ES-I3 (cell line): ENCODE results near the gene IBTK.
"Not testable (repeated sequence)": the region's sequence is repeated elsewhere in the genome, so short reads cannot be mapped to it uniquely, and the experiment has no call there.

Experiments
- H3K36me3 ChIP-seq: 2 replicates; pipeline ENCODE4 v1.6.1; 2013; ENCODE audit warnings: mild to moderate bottlenecking, low read length, control low read depth, moderate library complexity; ENCODE audit not compliant: insufficient read depth
- H3K4me1 ChIP-seq: 2 replicates; pipeline ENCODE4 v1.6.1; 2013; ENCODE audit warnings: mild to moderate bottlenecking, control low read depth, low read length; ENCODE audit not compliant: insufficient read depth
- H3K9ac ChIP-seq: 2 replicates; pipeline ENCODE4 v1.6.1; 2013; ENCODE audit warnings: low read depth, mild to moderate bottlenecking, low read length, moderate library complexity
- H3K9me3 ChIP-seq: 2 replicates; pipeline ENCODE4 v1.6.1; 2013; ENCODE audit warnings: mild to moderate bottlenecking, low read length, moderate library complexity; ENCODE audit not compliant: control insufficient read depth, insufficient read depth

IBTK gene

GRCh38 chr6:82247505-82248272, at the start of gene IBTK:
TSS of gene IBTK (minus strand) at chr6:82247744. CDS start at chr6:82240486, 7,258 bp downstream.
- H3K4me1 ChIP-seq, result peaks cover 3% of the 10 kb centered on the region; the same call in 1 of the 2 replicates
- no peaks in the 10 kb centered on the region; the same call in 1 of the 2 replicates for H3K36me3 ChIP-seq
- H3K9ac ChIP-seq, result peak within 1 kb of the TSS; percentile 86
- H3K9me3 ChIP-seq, result no peaks in the 10 kb centered on the region; the same call in 1 of the 2 replicates

- Histone ChIP-seq H3K4me1 (no peaks in the 10 kb centered on the region; the same call in 1 of the 2 replicates), H3K9me3 (no peaks in the 10 kb centered on the region), H3K9ac (no peak overlapping the region), H3K36me3 (no peaks in the 10 kb centered on the region)
Observed at GRCh38 chr6:82283771-82284410, 36.3 kb upstream of the IBTK start.

- H3K36me3 ChIP-seq, H3K4me1 ChIP-seq, H3K9ac ChIP-seq: not testable (repeated sequence)
Observed at GRCh38 chr6:82281550-82281949, 34.0 kb upstream of the IBTK start.

GRCh38 chr6:82277686-82278085, 30.1 kb upstream of the IBTK start:
- Histone ChIP-seq H3K9me3 (no peaks in the 10 kb centered on the region), H3K4me1 (no peaks in the 10 kb centered on the region), H3K9ac (no peak overlapping the region), H3K36me3 (no peaks in the 10 kb centered on the region)

More at GRCh38 chr6:82281550-82281949, 34.0 kb upstream of the IBTK start:
- not testable (repeated sequence) for H3K9me3 ChIP-seq

- no peaks in the 10 kb centered on the region for H3K9me3 ChIP-seq
- no peak overlapping the region for H3K9ac ChIP-seq
- no peaks in the 10 kb centered on the region for H3K36me3 ChIP-seq
- H3K4me1 ChIP-seq, result peaks cover 5% of the 10 kb centered on the region; the same call in 1 of the 2 replicates
Observed at GRCh38 chr6:82275686-82276085, 28.1 kb upstream of the IBTK start.

GRCh38 chr6:82273295-82273694, 25.8 kb upstream of the IBTK start:
- no peaks in the 10 kb centered on the region for H3K36me3 ChIP-seq
- no peaks in the 10 kb centered on the region for H3K9me3 ChIP-seq
- H3K4me1 ChIP-seq, result peaks cover 15% of the 10 kb centered on the region; the same call in 1 of the 2 replicates

GRCh38 chr6:82270881-82271635, 23.5 kb upstream of the IBTK start:
- Histone ChIP-seq H3K4me1 (peaks cover 15% of the 10 kb centered on the region; the same call in 1 of the 2 replicates), H3K36me3 (no peaks in the 10 kb centered on the region), H3K9ac (no peak overlapping the region), H3K9me3 (no peaks in the 10 kb centered on the region)

More at GRCh38 chr6:82273295-82273694, 25.8 kb upstream of the IBTK start:
- no peak overlapping the region for H3K9ac ChIP-seq

GRCh38 chr6:82268301-82268846, 20.8 kb upstream of the IBTK start:
- Histone ChIP-seq H3K9ac (no peak overlapping the region), H3K4me1 (peaks cover 22% of the 10 kb centered on the region; the same call in 1 of the 2 replicates), H3K9me3 (no peaks in the 10 kb centered on the region), H3K36me3 (no peaks in the 10 kb centered on the region)

- Histone ChIP-seq H3K36me3 (no peaks in the 10 kb centered on the region), H3K4me1 (peaks cover 24% of the 10 kb centered on the region), H3K9me3 (no peaks in the 10 kb centered on the region), H3K9ac (no peak overlapping the region)
Observed at GRCh38 chr6:82264824-82265223, 17.3 kb upstream of the IBTK start.

GRCh38 chr6:82264321-82264720, 16.8 kb upstream of the IBTK start:
- H3K36me3 ChIP-seq, result no peaks in the 10 kb centered on the region
- H3K4me1 ChIP-seq, result peaks cover 22% of the 10 kb centered on the region
- H3K9ac ChIP-seq, result no peak overlapping the region
- H3K9me3 ChIP-seq, result no peaks in the 10 kb centered on the region

- peaks cover 22% of the 10 kb centered on the region for H3K4me1 ChIP-seq
- H3K9me3 ChIP-seq, result no peaks in the 10 kb centered on the region
- H3K36me3 ChIP-seq, result no peaks in the 10 kb centered on the region
- H3K9ac ChIP-seq, result no peak overlapping the region
Observed at GRCh38 chr6:82263916-82264315, 16.4 kb upstream of the IBTK start.

- no peaks in the 10 kb centered on the region for H3K9me3 ChIP-seq
- H3K9ac ChIP-seq, result no peak overlapping the region
- H3K4me1 ChIP-seq, result peaks cover 22% of the 10 kb centered on the region
- no peaks in the 10 kb centered on the region for H3K36me3 ChIP-seq
Observed at GRCh38 chr6:82260997-82261732, 13.6 kb upstream of the IBTK start.

- Histone ChIP-seq H3K9ac (no peak overlapping the region), H3K36me3 (no peaks in the 10 kb centered on the region), H3K4me1 (peaks cover 17% of the 10 kb centered on the region), H3K9me3 (no peaks in the 10 kb centered on the region)
Observed at GRCh38 chr6:82259389-82259788, 11.8 kb upstream of the IBTK start.
